K562 (cell line): ENCODE data around the gene CYSRT1. TPM values are rescaled to one million over a fixed set of nuclear protein-coding genes. Genes with fewer than 3 reads are reported as not detected.

Source experiments
- BRD9 ChIP-seq: fragments of 450-650 bp; IDR thresholded peaks from 2 replicates; pipeline ENCODE4 v1.6.1; 2018; ENCODE audit warnings: low read depth; ENCODE audit not compliant: partially characterized antibody
- CXXC5 ChIP-seq: fragments of 250-450 bp; sonication (Bioruptor Pico); IDR thresholded peaks from 2 replicates; pipeline ENCODE4 v1.8.0; 2022; ENCODE audit warnings: inconsistent platforms, mild to moderate bottlenecking, moderate library complexity
- FOXP1 ChIP-seq: sonication (generic); formaldehyde crosslinking; IDR thresholded peaks from 2 replicates; pipeline ENCODE4 v1.8.0; 2022; ENCODE audit warnings: mild to moderate bottlenecking, missing genetic modification reagents
- FOXP4 ChIP-seq: sonication (generic); formaldehyde crosslinking; IDR thresholded peaks from 2 replicates; pipeline ENCODE4 v1.8.0; 2022; ENCODE audit warnings: mild to moderate bottlenecking, missing genetic modification reagents, borderline replicate concordance
- GABPA ChIP-seq: fragments of 200-800 bp; sonication (Bioruptor generic); conservative IDR thresholded peaks from 2 replicates; pipeline ENCODE4 v1.6.1; 2016; ENCODE audit warnings: low read depth, missing genetic modification characterization, missing compliant biosample characterization
- KDM1A ChIP-seq, 2 experiments: fragments of 450-650 bp; IDR thresholded peaks; 2 replicates each; pipeline ENCODE4 v1.6.1; 2016; ENCODE audit warnings: mild to moderate bottlenecking in 2 of 2
- MCM5 ChIP-seq: fragments of 450-650 bp; IDR thresholded peaks from 2 replicates; pipeline ENCODE4 v1.6.1; 2016; ENCODE audit warnings: low read depth
- POLR2AphosphoS5 ChIP-seq: IDR thresholded peaks from 2 replicates; pipeline ENCODE4 v1.6.1; 2011; ENCODE audit warnings: mild to moderate bottlenecking, low read depth, low read length, moderate library complexity; ENCODE audit not compliant: control insufficient read depth, insufficient read depth
- RBM14 ChIP-seq: fragments of 200-400 bp; formaldehyde crosslinking; IDR thresholded peaks from 2 replicates; pipeline ENCODE4 v1.6.1; 2018; ENCODE audit warnings: low read depth, mild to moderate bottlenecking, low read length, moderate library complexity, borderline replicate concordance; ENCODE audit not compliant: insufficient read depth
- SAFB2 ChIP-seq: fragments of 200-400 bp; formaldehyde crosslinking; IDR thresholded peaks from 2 replicates; pipeline ENCODE4 v1.6.1; 2018; ENCODE audit warnings: borderline replicate concordance, low read length, low read depth, moderate library complexity; ENCODE audit not compliant: severe bottlenecking
- SMARCB1 ChIP-seq: IDR thresholded peaks from 2 replicates; pipeline ENCODE4 v1.6.1; 2011; ENCODE audit warnings: improper control_type of control experiment, low read depth; ENCODE audit not compliant: insufficient read length
- TBP ChIP-seq: optimal IDR thresholded peaks from 2 replicates; pipeline ENCODE3; 2011; ENCODE audit warnings: low read depth, low read length, improper control_type of control experiment
- TFE3 ChIP-seq: fragments of 450-650 bp; formaldehyde crosslinking; IDR thresholded peaks from 2 replicates; pipeline ENCODE4 v1.4.0; 2020; ENCODE audit warnings: mild to moderate bottlenecking, mixed read lengths
- ZNF124 ChIP-seq: sonication (generic); formaldehyde crosslinking; IDR thresholded peaks from 2 replicates; pipeline ENCODE4 v1.8.1; 2022; ENCODE audit warnings: missing genetic modification reagents
- ZNF318 ChIP-seq, 2 experiments: fragments of 450-650 bp; IDR thresholded peaks; 2 replicates each; pipeline ENCODE4 v1.6.1; 2016; ENCODE audit warnings: mild to moderate bottlenecking in 2 of 2, borderline replicate concordance in 1 of 2, low read depth in 1 of 2, moderate library complexity in 1 of 2
- polyA plus RNA-seq, 8 experiments: library from polyadenylated mRNA; depleted of rRNA in 4 of 8; stranded (reverse) in 5 of 8; unstranded in 3 of 8; fragments of >200 nt; fragmentation: Nextera tagmentation in 2 of 8; fragmentation: Illumina TruSeq in 1 of 8; extraction: Ambion mirVana in 2 of 8; extraction: Trizol in 1 of 8; gene quantifications; 2 replicates each; pipeline versions ENCODE4 v1.2.1 to v1.2.3, GENCODE V29; 2011 to 2014; ENCODE audit warnings: inconsistent platforms in 1 of 8, missing spikeins in 1 of 8
- total RNA-seq, 7 experiments: library from RNA; depleted of rRNA in 6 of 7; stranded (reverse); fragments of >200 nt in 6 of 7; fragmentation: Illumina TruSeq in 2 of 7; extraction: Trizol in 2 of 7; gene quantifications; 2 replicates each; pipeline versions ENCODE4 v1.2.1 to v1.2.3, GENCODE V29; 2011 to 2021; ENCODE audit warnings: low replicate concordance in 1 of 7

Gene CYSRT1
- total and polyA plus RNA-seq, 9 of the 15 experiments (the other 6 are each of a cell fraction or from before 2014, with no cell fraction given) = 0.04 to 1.4 (median 0.42) TPM; not detected in 3

- TF ChIP-seq ZNF124 (CRISPR knock-in tag) = no peak
- TF ChIP-seq ZNF318 (IDR thresholded peaks at IDR 0.05; ENCODE audit: borderline replicate concordance in 1 of 2, low read depth in 1 of 2) = no peak
- peak; percentile 99 for TF ChIP-seq POLR2AphosphoS5
- TF ChIP-seq SAFB2 = no peak
- no peak for TF ChIP-seq TFE3 (CRISPR knock-in tag)
- peak; percentile 83 for TF ChIP-seq FOXP1 (CRISPR knock-in tag)
- no peak for TF ChIP-seq SMARCB1
- peak; percentile 94; the same call in 1 of the 2 replicates for TF ChIP-seq RBM14
- TF ChIP-seq GABPA (tag) = no peak
- TF ChIP-seq TBP = no peak
- TF ChIP-seq FOXP4 (CRISPR knock-in tag) = peak; percentile 72; the same call in 1 of the 2 replicates
- no peak for TF ChIP-seq BRD9
- TF ChIP-seq KDM1A (IDR thresholded peaks at IDR 0.05) = no peak
- TF ChIP-seq CXXC5 (CRISPR knock-in tag) = peak; percentile 94
- TF ChIP-seq MCM5 = no peak
Measured at GRCh38 chr9:137240841-137241489, 16.0 kb downstream of the CYSRT1 start, which contains the start of gene TUBB4B (continued).
